Liver (tissue), 3 donors: ENCODE measurements around the gene FBXL13.

ENCODE experiments used
- EGR1 ChIP-seq, 2 donors: IDR thresholded peaks; 2 replicates each; pipeline ENCODE4 v1.6.1; 2016 to 2018; ENCODE audit warnings: antibody characterized with exemption in 2 of 2, low read depth in 2 of 2
- NR2F2 ChIP-seq: IDR thresholded peaks from 2 replicates; pipeline ENCODE4 v1.6.1; 2016; ENCODE audit warnings: antibody characterized with exemption
- RAD21 ChIP-seq, 2 donors: IDR thresholded peaks; 2 replicates each; pipeline ENCODE4 v1.6.1; 2016; ENCODE audit warnings: antibody characterized with exemption in 2 of 2, mild to moderate bottlenecking in 2 of 2
- RXRA ChIP-seq, 2 donors: IDR thresholded peaks; 2 replicates each; pipeline ENCODE4 v1.6.1; 2017 to 2018; ENCODE audit warnings: antibody characterized with exemption in 2 of 2, mild to moderate bottlenecking in 1 of 2
- TAF1 ChIP-seq: conservative IDR thresholded peaks from 2 replicates; pipeline ENCODE4 v1.6.1; 2016; ENCODE audit warnings: antibody characterized with exemption, mild to moderate bottlenecking
- YY1 ChIP-seq: IDR thresholded peaks from 2 replicates; pipeline ENCODE4 v1.6.1; 2016; ENCODE audit warnings: antibody characterized with exemption, mild to moderate bottlenecking
- TF ChIP-seq, protein P1 (sequence below): fragments of 150-350 bp; IDR thresholded peaks from 2 replicates; pipeline ENCODE4 v1.5.1; 2017; ENCODE audit warnings: improper control_type of control experiment, low read depth, low read length; ENCODE audit not compliant: missing input control
- donor health status: healthy.
- donor health status: healthy.

- TF ChIP-seq RXRA (IDR thresholded peaks at IDR 0.05) (no peak), RAD21 (IDR thresholded peaks at IDR 0.05) (no peak), NR2F2 (no peak), EGR1 (IDR thresholded peaks at IDR 0.05; ENCODE audit: low read depth in 2 of 2) (no peak), TAF1 (no peak), YY1 (no peak)
- TF ChIP-seq, protein P1, sequence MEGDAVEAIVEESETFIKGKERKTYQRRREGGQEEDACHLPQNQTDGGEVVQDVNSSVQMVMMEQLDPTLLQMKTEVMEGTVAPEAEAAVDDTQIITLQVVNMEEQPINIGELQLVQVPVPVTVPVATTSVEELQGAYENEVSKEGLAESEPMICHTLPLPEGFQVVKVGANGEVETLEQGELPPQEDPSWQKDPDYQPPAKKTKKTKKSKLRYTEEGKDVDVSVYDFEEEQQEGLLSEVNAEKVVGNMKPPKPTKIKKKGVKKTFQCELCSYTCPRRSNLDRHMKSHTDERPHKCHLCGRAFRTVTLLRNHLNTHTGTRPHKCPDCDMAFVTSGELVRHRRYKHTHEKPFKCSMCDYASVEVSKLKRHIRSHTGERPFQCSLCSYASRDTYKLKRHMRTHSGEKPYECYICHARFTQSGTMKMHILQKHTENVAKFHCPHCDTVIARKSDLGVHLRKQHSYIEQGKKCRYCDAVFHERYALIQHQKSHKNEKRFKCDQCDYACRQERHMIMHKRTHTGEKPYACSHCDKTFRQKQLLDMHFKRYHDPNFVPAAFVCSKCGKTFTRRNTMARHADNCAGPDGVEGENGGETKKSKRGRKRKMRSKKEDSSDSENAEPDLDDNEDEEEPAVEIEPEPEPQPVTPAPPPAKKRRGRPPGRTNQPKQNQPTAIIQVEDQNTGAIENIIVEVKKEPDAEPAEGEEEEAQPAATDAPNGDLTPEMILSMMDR = no peak
These were observed 108.1 kb downstream of the FBXL13 start for GRCh38 chr7:102966465-102966864.
